Fibroblast of lung (primary cell): ENCODE data around the gene GSTM2.

Experiments
- CTCF ChIP-seq, 2 donors: IDR thresholded peaks in 1 of 2; conservative IDR thresholded peaks in 1 of 2; 1 replicate in 1 of 2; 2 replicates in 1 of 2; pipeline ENCODE4 v1.5.1; 2011 to 2012; ENCODE audit warnings: low read length in 2 of 2, control low read depth in 1 of 2, inconsistent platforms in 1 of 2, low read depth in 1 of 2, mild to moderate bottlenecking in 1 of 2
- EZH2 ChIP-seq: IDR thresholded peaks from 2 replicates; pipeline ENCODE4 v1.5.1; 2012; ENCODE audit warnings: low read length, control low read depth, mild to moderate bottlenecking; ENCODE audit errors: missing control alignments

- TF ChIP-seq CTCF (conservative IDR thresholded peaks at IDR 0.05 in 1 of 2, IDR thresholded peaks at IDR 0.05 in 1 of 2; ENCODE audit: low read depth in 1 of 2, low read length in 2 of 2) (no peak), EZH2 (no peak)
Observed at GRCh38 chr1:109641078-109641740, 26.6 kb upstream of the GSTM2 start.
